A673 (cell line): ENCODE data around the gene LNPK. TPM values are rescaled to one million over a fixed set of nuclear protein-coding genes. Genes with fewer than 3 reads are reported as not detected.

Experiments
- BruUV-seq: library from RNA; stranded (reverse); fragments of 400-500 nt; replicated peaks from 2 replicates; lab custom pipeline; 2021; lab: Mats Ljungman, UMichigan
- CTCF ChIA-PET: fragments of 300-600 bp; sonication (Branson Sonifier 250); formaldehyde crosslinking; loops from one replicate; lab custom pipeline; 2022; ENCODE audit warnings: antibody characterized with exemption; lab: Charles Lee
- POLR2A ChIA-PET: fragments of 300-600 bp; sonication (Branson Sonifier 250); formaldehyde crosslinking; loops from one replicate; lab custom pipeline; 2022; ENCODE audit warnings: antibody characterized with exemption; ENCODE audit not compliant: low non-redundant PET; lab: Charles Lee
- DNase-seq: peaks from one replicate; pipeline ENCODE4 v3.0.0-alpha.2; 2015; ENCODE audit warnings: low spot score
- H3K27ac ChIP-seq: fragments of 200-600 bp; sonication (generic); 2 replicates; pipeline ENCODE4 v1.5.1; 2016; ENCODE audit warnings: mixed run types, low read depth, mild to moderate bottlenecking, mixed read lengths, antibody characterized with exemption, low read length; ENCODE audit not compliant: poor library complexity, severe bottlenecking
- H3K27me3 ChIP-seq: fragments of 200-600 bp; sonication (generic); replicated peaks from 2 replicates; pipeline ENCODE4 v1.6.1; 2017; ENCODE audit warnings: mixed run types, low read depth, mild to moderate bottlenecking, mixed read lengths, antibody characterized with exemption, low read length; ENCODE audit not compliant: insufficient read depth, poor library complexity
- H3K36me3 ChIP-seq: fragments of 200-600 bp; sonication (generic); 2 replicates; pipeline ENCODE4 v1.6.1; 2016; ENCODE audit warnings: mixed run types, mild to moderate bottlenecking, mixed read lengths, antibody characterized with exemption, low read length; ENCODE audit not compliant: insufficient read depth, poor library complexity, severe bottlenecking
- H3K4me1 ChIP-seq: fragments of 200-600 bp; sonication (generic); 2 replicates; pipeline ENCODE4 v1.6.1; 2017; ENCODE audit warnings: mixed run types, mild to moderate bottlenecking, mixed read lengths, antibody characterized with exemption, low read length; ENCODE audit not compliant: insufficient read depth, poor library complexity, severe bottlenecking
- H3K4me3 ChIP-seq: fragments of 200-600 bp; sonication (generic); 2 replicates; pipeline ENCODE4 v1.5.1; 2016; ENCODE audit warnings: low read depth, mixed run types, mild to moderate bottlenecking, mixed read lengths, low read length; ENCODE audit not compliant: poor library complexity, severe bottlenecking
- H3K9me3 ChIP-seq: fragments of 200-600 bp; sonication (generic); 2 replicates; pipeline ENCODE4 v1.6.1; 2016; ENCODE audit warnings: mixed run types, low read depth, mild to moderate bottlenecking, mixed read lengths, antibody characterized with exemption, low read length; ENCODE audit not compliant: poor library complexity, severe bottlenecking
- EZH2 ChIP-seq: fragments of 200-600 bp; sonication (generic); IDR thresholded peaks from 2 replicates; pipeline ENCODE4 v1.6.1; 2017; ENCODE audit warnings: borderline replicate concordance, low read depth, mild to moderate bottlenecking, mixed read lengths, antibody characterized with exemption, low read length; ENCODE audit not compliant: poor library complexity, severe bottlenecking
- intact Hi-C: fragments of 100-400 bp; cut with micrococcal nuclease; formaldehyde crosslinking; loops from one replicate; pipeline ENCODE4 v1.10.0; 2022; ENCODE audit not compliant: unreplicated experiment
- total RNA-seq: library from RNA; stranded (reverse); gene quantifications from 2 replicates; pipeline ENCODE4 v1.2.3, GENCODE V29; 2021
- TF ChIP-seq, protein P1 (sequence below): fragments of 300-800, 200-600 bp; sonication (generic); conservative IDR thresholded peaks from 2 replicates; pipeline ENCODE4 v1.5.1; 2017; ENCODE audit warnings: low read depth, mild to moderate bottlenecking, antibody characterized with exemption, low read length, moderate library complexity, mixed read lengths

LNPK gene
- total RNA-seq, 1 experiment from 2014 or later, result 46.6 TPM

DNA sequence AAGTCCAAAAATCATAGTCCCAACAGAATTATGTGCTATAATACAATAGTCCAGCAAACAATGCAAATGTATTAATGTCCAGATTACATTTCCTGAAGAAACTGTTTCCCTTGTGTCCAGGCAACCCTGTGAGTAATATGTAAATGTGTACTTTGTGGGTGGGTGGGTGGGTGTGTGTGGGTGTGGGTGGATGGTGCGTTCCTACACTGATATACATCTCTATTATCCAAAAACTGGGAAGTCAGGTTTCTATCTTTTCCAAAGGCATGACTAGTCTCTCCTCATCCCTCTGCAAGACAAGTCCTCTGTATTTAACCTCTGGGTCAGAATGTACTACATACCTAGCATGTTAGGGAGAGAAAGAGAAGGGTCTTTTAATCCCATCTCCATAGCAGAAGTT lies 71.6 kb downstream of the LNPK start:
- Histone ChIP-seq H3K4me1 (no peaks in the 10 kb centered on the region), H3K27ac (no peak overlapping the region), H3K9me3 (no peaks in the 10 kb centered on the region), H3K4me3 (no peak overlapping the region), H3K36me3 (peaks cover 7% of the 10 kb centered on the region), H3K27me3 (no peaks in the 10 kb centered on the region)
- TF ChIP-seq, protein P1, sequence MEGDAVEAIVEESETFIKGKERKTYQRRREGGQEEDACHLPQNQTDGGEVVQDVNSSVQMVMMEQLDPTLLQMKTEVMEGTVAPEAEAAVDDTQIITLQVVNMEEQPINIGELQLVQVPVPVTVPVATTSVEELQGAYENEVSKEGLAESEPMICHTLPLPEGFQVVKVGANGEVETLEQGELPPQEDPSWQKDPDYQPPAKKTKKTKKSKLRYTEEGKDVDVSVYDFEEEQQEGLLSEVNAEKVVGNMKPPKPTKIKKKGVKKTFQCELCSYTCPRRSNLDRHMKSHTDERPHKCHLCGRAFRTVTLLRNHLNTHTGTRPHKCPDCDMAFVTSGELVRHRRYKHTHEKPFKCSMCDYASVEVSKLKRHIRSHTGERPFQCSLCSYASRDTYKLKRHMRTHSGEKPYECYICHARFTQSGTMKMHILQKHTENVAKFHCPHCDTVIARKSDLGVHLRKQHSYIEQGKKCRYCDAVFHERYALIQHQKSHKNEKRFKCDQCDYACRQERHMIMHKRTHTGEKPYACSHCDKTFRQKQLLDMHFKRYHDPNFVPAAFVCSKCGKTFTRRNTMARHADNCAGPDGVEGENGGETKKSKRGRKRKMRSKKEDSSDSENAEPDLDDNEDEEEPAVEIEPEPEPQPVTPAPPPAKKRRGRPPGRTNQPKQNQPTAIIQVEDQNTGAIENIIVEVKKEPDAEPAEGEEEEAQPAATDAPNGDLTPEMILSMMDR, result no peak
- no peak for TF ChIP-seq EZH2
- DNase-seq, result no peak
- POLR2A ChIA-PET, result no interaction called here
- CTCF ChIA-PET, result no interaction called here
- intact Hi-C loops, result no loop called here
- no TSS peak for BruUV-seq

DNA sequence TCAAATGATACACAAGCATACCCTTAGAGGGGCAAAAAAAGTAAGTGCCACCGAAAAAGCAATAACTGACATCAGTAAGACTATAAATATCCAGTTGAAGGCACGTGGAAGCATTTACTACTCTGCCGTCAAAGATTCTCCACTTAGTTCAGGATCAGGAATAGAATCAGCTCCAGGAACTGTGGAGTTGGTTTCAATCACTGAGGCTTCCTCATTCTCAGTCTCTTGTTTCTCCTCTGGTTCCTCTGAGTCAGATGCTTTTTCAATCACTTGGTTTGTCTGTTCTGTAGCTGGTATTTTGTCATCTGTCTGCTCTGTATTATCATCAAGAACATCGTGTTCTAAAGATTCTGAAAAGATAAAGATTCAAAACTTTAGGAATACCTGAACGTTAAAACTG lies 72.2 kb downstream of the LNPK start:
- Histone ChIP-seq H3K9me3 (no peaks in the 10 kb centered on the region), H3K4me1 (no peaks in the 10 kb centered on the region), H3K4me3 (no peak overlapping the region), H3K27me3 (no peaks in the 10 kb centered on the region), H3K36me3 (peaks cover under 1% of the 10 kb centered on the region), H3K27ac (no peak overlapping the region)
- ChIA-PET CTCF (no interaction called here), POLR2A (no interaction called here)
- BruUV-seq, result no TSS peak
- DNase-seq, result no peak
- no peak for TF ChIP-seq EZH2
- TF ChIP-seq, protein P1, result no peak
- intact Hi-C loops, result no loop called here

DNA sequence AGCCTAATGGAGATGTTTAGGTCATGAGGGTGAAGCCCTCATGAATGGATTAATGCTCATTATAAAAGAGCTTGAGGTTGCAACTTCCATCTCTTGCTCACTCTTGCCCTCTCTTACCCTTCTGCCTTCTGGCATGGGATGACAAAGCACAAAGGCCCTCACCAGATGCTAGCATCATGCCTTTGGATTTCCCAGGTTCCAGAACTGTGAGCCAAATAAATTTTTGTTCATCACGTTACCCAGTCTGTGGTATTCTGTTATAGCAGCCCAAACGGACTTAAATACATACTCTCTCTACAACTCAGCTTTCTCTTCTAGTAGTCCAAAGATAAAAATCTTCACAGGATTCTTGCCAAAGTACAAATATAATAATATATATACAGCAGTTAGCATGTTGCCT lies 75.8 kb downstream of the LNPK start:
- no TSS peak for BruUV-seq
- ChIA-PET POLR2A (no interaction called here), CTCF (no interaction called here)
- intact Hi-C loops, result no loop called here
- Histone ChIP-seq H3K27ac (no peak overlapping the region), H3K36me3 (no peaks in the 10 kb centered on the region), H3K4me1 (no peaks in the 10 kb centered on the region), H3K9me3 (no peaks in the 10 kb centered on the region), H3K4me3 (no peak overlapping the region), H3K27me3 (no peaks in the 10 kb centered on the region)
- no peak for DNase-seq
- TF ChIP-seq, protein P1, result no peak
- TF ChIP-seq EZH2, result no peak
